Osteoblast (primary cell): Measurements from ENCODE around the gene ACER3. TPM values are rescaled to one million over a fixed set of nuclear protein-coding genes. Genes with fewer than 3 reads are reported as not detected.
"Not testable (repeated sequence)": the region's sequence is repeated elsewhere in the genome, so short reads cannot be mapped to it uniquely, and the experiment has no call there.

Experiments used
- DNase-seq: peaks from one replicate; pipeline ENCODE4 v3.0.0; 2011; ENCODE audit warnings: low spot score, mixed read lengths; ENCODE audit not compliant: insufficient read length; ENCODE audit errors: missing footprints
- H2AFZ ChIP-seq: 2 replicates; pipeline ENCODE4 v1.6.0; 2011; ENCODE audit warnings: mild to moderate bottlenecking, low read length
- H3K27ac ChIP-seq: 2 replicates; pipeline ENCODE4 v1.5.1; 2011; ENCODE audit warnings: mild to moderate bottlenecking, low read depth, low read length, moderate library complexity
- H3K27me3 ChIP-seq: 2 replicates; pipeline ENCODE4 v1.6.0; 2012; ENCODE audit warnings: mild to moderate bottlenecking, control low read depth, inconsistent platforms, low read length, moderate library complexity; ENCODE audit not compliant: insufficient read depth
- H3K36me3 ChIP-seq: 2 replicates; pipeline ENCODE4 v1.5.1; 2011; ENCODE audit warnings: mild to moderate bottlenecking, low read length, control low read depth, moderate library complexity; ENCODE audit not compliant: insufficient read depth
- H3K4me1 ChIP-seq: 2 replicates; pipeline ENCODE4 v1.5.1; 2011; ENCODE audit warnings: mild to moderate bottlenecking, low read length, control low read depth, moderate library complexity; ENCODE audit not compliant: insufficient read depth
- H3K4me2 ChIP-seq: 2 replicates; pipeline ENCODE4 v1.6.0; 2011; ENCODE audit warnings: mild to moderate bottlenecking, low read length; ENCODE audit not compliant: insufficient read depth
- H3K4me3 ChIP-seq: fragments of 200-600 bp; sonication (generic); 3 replicates; pipeline ENCODE4 v1.5.1; 2012; ENCODE audit warnings: mild to moderate bottlenecking, low read length, inconsistent platforms; ENCODE audit not compliant: insufficient read depth
- H3K79me2 ChIP-seq: 2 replicates; pipeline ENCODE4 v1.6.0; 2012; ENCODE audit warnings: mild to moderate bottlenecking, low read length, control low read depth, inconsistent platforms; ENCODE audit not compliant: insufficient read depth
- H3K9me3 ChIP-seq: 2 replicates; pipeline ENCODE4 v1.5.1; 2011; ENCODE audit warnings: low read depth, low read length, control low read depth
- H4K20me1 ChIP-seq: 2 replicates; pipeline ENCODE4 v1.6.0; 2012; ENCODE audit warnings: mild to moderate bottlenecking, low read length, control low read depth; ENCODE audit not compliant: insufficient read depth
- total RNA-seq: library from RNA; depleted of rRNA; stranded (reverse); fragments of >200 nt; gene quantifications from 2 replicates; pipeline ENCODE4 v1.2.3, GENCODE V29; 2012
- TF ChIP-seq, protein P1 (sequence below): IDR thresholded peaks from 2 replicates; pipeline ENCODE4 v1.5.1; 2011; ENCODE audit warnings: mild to moderate bottlenecking, low read depth, low read length, moderate library complexity; ENCODE audit errors: extremely low read depth

The ACER3 gene
- total RNA-seq, 1 donor = 9.8 TPM

DNA sequence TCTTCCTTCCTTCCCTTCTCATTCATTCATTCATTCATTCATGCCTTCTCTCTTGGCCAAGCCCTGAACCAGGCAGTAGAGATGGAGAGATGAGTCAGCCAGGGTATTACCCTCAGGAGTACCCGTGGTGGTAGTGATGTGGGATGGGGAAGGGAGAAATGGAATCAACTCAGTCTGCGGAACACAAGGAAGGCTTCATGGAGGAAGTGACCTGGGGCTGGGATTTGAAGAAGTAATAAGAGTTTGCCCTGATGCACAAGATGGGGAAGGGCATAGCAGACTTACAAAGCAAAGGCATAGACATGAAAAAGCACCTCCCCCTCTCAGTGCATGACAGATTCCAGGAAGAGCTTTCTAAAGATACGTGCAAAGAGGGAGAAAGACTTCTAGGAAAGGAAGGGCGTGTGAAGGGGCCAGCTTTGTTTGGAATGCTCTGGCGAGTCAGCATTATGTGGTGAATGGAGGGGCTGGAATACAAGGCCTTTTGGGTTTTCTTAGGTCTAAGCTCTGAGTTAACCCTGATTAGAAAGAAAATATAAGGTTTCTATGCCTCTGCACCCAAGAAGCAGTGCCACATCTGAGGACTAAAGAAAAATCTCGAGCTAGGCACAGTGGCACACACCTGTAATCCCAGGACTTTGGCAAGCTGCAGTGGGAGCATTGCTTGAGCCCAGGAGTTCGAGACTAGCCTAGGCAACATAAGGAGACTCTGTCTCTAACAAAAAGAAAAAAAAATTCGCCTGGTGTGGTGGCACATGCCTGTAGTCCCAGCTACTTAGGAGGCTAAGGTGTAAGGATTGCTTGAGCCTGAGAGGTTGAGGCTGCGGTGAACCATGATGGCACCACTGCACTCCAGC lies 36.4 kb upstream of the ACER3 start:
- DNase-seq = no peak
- Histone ChIP-seq H2AFZ (peak overlapping the region; percentile 59), H4K20me1 (no peaks in the 10 kb centered on the region), H3K79me2 (no peaks in the 10 kb centered on the region), H3K4me3 (no peak overlapping the region), H3K4me2 (peak overlapping the region; percentile 54), H3K4me1 (peaks cover 23% of the 10 kb centered on the region), H3K27ac (no peak overlapping the region), H3K36me3 (no peaks in the 10 kb centered on the region), H3K27me3 (no peaks in the 10 kb centered on the region), H3K9me3 (no peaks in the 10 kb centered on the region)
- TF ChIP-seq, protein P1, sequence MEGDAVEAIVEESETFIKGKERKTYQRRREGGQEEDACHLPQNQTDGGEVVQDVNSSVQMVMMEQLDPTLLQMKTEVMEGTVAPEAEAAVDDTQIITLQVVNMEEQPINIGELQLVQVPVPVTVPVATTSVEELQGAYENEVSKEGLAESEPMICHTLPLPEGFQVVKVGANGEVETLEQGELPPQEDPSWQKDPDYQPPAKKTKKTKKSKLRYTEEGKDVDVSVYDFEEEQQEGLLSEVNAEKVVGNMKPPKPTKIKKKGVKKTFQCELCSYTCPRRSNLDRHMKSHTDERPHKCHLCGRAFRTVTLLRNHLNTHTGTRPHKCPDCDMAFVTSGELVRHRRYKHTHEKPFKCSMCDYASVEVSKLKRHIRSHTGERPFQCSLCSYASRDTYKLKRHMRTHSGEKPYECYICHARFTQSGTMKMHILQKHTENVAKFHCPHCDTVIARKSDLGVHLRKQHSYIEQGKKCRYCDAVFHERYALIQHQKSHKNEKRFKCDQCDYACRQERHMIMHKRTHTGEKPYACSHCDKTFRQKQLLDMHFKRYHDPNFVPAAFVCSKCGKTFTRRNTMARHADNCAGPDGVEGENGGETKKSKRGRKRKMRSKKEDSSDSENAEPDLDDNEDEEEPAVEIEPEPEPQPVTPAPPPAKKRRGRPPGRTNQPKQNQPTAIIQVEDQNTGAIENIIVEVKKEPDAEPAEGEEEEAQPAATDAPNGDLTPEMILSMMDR = no peak

DNA sequence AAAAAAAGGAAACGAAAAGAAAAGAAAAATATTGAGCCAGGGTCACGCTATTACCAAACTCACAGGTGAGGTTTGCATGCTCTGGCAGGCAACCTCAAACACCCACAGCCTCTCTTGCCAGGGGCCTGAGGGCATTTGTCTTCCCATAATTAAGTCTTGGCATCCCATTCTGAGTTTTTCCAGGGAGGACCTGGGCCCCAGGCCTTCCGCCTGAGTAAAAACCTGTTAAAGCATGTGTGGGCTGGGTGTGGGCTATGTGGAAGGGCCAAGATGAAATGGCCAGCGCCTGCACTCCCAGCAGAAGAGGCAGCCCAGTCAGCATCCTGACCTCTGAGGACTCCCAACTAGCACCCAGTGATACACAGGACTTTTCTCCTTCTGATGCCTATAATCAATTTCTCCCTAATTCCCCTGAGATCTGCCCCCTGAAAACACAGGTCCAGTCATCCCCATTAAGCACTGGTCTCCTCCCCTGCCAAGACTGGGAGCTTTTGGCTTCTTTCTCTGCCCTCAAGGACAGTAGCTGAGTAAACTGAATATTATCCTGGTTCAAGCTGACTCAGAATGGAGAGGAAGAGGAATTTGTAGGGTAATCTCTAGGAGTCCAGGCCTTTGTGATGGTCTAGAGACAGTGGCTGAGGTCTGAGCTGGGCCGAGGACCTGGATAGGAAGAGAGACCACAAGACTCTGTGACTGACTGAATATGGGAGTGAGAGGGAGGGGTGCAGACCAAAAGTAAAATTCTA lies 35.6 kb upstream of the ACER3 start:
- Histone ChIP-seq H3K27ac (no peak overlapping the region), H3K27me3 (no peaks in the 10 kb centered on the region), H3K79me2 (no peaks in the 10 kb centered on the region), H3K4me2 (no peak overlapping the region), H4K20me1 (no peaks in the 10 kb centered on the region), H3K4me1 (peaks cover 23% of the 10 kb centered on the region), H3K9me3 (no peaks in the 10 kb centered on the region), H2AFZ (no peak overlapping the region), H3K36me3 (no peaks in the 10 kb centered on the region), H3K4me3 (no peak overlapping the region)
- DNase-seq = peak; percentile 90
- TF ChIP-seq, protein P1 = no peak

GRCh38 chr11:76825726-76826396 lies 34.9 kb upstream of the ACER3 start:
- no peak overlapping the region for H2AFZ ChIP-seq
- no peaks in the 10 kb centered on the region for H3K9me3 ChIP-seq
- no peak overlapping the region for H3K4me3 ChIP-seq
- H3K4me1 ChIP-seq = peaks cover 30% of the 10 kb centered on the region
- TF ChIP-seq, protein P1 = no peak
- H3K36me3 ChIP-seq = no peaks in the 10 kb centered on the region
- no peak overlapping the region for H3K27ac ChIP-seq
- H4K20me1 ChIP-seq = no peaks in the 10 kb centered on the region
- H3K4me2 ChIP-seq = no peak overlapping the region
- H3K27me3 ChIP-seq = no peaks in the 10 kb centered on the region
- no peak for DNase-seq
- H3K79me2 ChIP-seq = no peaks in the 10 kb centered on the region

GRCh38 chr11:76826508-76826907 lies 34.2 kb upstream of the ACER3 start:
- not testable (repeated sequence) for H3K9me3 ChIP-seq, H3K4me2 ChIP-seq, H3K27me3 ChIP-seq, H4K20me1 ChIP-seq, H2AFZ ChIP-seq, H3K36me3 ChIP-seq, H3K27ac ChIP-seq, H3K4me3 ChIP-seq, DNase-seq, H3K79me2 ChIP-seq
- H3K4me1 ChIP-seq = peaks cover 31% of the 10 kb centered on the region

DNA sequence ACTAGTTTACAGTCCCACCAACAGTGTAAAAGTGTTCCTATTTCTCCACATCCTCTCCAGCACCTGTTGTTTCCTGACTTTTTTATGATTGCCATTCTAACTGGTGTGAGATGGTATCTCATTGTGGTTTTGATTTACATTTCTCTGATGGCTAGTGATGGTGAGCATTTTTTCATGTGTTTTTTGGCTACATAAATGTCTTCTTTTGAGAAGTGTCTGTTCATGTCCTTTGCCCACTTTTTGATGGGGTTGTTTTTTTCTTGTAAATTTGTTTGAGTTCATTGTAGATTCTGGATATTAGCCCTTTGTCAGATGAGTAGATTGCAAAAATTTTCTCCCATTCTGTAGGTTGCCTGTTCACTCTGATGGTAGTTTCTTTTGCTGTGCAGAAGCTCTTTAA lies 33.7 kb upstream of the ACER3 start:
- peaks cover 31% of the 10 kb centered on the region for H3K4me1 ChIP-seq
- not testable (repeated sequence) for H3K79me2 ChIP-seq, DNase-seq

More for the DNA sequence above, 33.7 kb upstream of the ACER3 start:
- H4K20me1 ChIP-seq, H3K9me3 ChIP-seq, H3K36me3 ChIP-seq, H3K27ac ChIP-seq, H2AFZ ChIP-seq, H3K4me3 ChIP-seq, H3K4me2 ChIP-seq, H3K27me3 ChIP-seq: not testable (repeated sequence)
